ENCODE measurements around the gene MSRB3.
"Not testable (repeated sequence)": the region's sequence is repeated elsewhere in the genome, so short reads cannot be mapped to it uniquely, and the experiment has no call there.

The MSRB3 gene

GRCh38 chr12:65287426-65287825 lies 8.9 kb downstream of the MSRB3 start:
- no peak for DNase-seq (ENCODE audit: low read depth)

- DNase-seq (ENCODE audit: low read depth): no peak
Observed at GRCh38 chr12:65292241-65292640, 13.8 kb downstream of the MSRB3 start.

GRCh38 chr12:65293735-65294134 lies 15.3 kb downstream of the MSRB3 start:
- no peak for DNase-seq (ENCODE audit: low read depth)

- DNase-seq (ENCODE audit: low read depth): no peak
Observed at GRCh38 chr12:65294641-65295262, 16.3 kb downstream of the MSRB3 start.

- no peak for DNase-seq (ENCODE audit: low read depth)
Observed at GRCh38 chr12:65296508-65297265, 18.2 kb downstream of the MSRB3 start.

GRCh38 chr12:65300097-65300496 lies 21.6 kb downstream of the MSRB3 start:
- no peak for DNase-seq (ENCODE audit: low read depth)

- no peak for DNase-seq (ENCODE audit: low read depth)
Observed at GRCh38 chr12:65300679-65301349, 22.3 kb downstream of the MSRB3 start.

- no peak for DNase-seq (ENCODE audit: low read depth)
Observed at GRCh38 chr12:65302891-65303290, 24.4 kb downstream of the MSRB3 start.

- no peak for DNase-seq (ENCODE audit: low read depth)
Observed at GRCh38 chr12:65305346-65305950, 27.0 kb downstream of the MSRB3 start.

GRCh38 chr12:65306366-65307168 lies 28.1 kb downstream of the MSRB3 start:
- no peak for DNase-seq (ENCODE audit: low read depth)

- no peak for DNase-seq (ENCODE audit: low read depth)
Observed at GRCh38 chr12:65307169-65307501, 28.7 kb downstream of the MSRB3 start.

GRCh38 chr12:65308006-65308405 lies 29.5 kb downstream of the MSRB3 start:
- no peak for DNase-seq (ENCODE audit: low read depth)

GRCh38 chr12:65308601-65309071 lies 30.2 kb downstream of the MSRB3 start:
- no peak for DNase-seq (ENCODE audit: low read depth)

GRCh38 chr12:65311260-65311659 lies 32.8 kb downstream of the MSRB3 start:
- DNase-seq (ENCODE audit: low read depth): no peak

GRCh38 chr12:65313719-65314317 lies 35.3 kb downstream of the MSRB3 start:
- DNase-seq (ENCODE audit: low read depth): no peak

GRCh38 chr12:65315238-65315637 lies 36.8 kb downstream of the MSRB3 start:
- DNase-seq (ENCODE audit: low read depth): not testable (repeated sequence)

GRCh38 chr12:65318186-65318685 lies 39.8 kb downstream of the MSRB3 start:
- DNase-seq (ENCODE audit: low read depth): no peak

GRCh38 chr12:65319688-65320200 lies 41.3 kb downstream of the MSRB3 start:
- no peak for DNase-seq (ENCODE audit: low read depth)

GRCh38 chr12:65323070-65323469 lies 44.6 kb downstream of the MSRB3 start:
- no peak for DNase-seq (ENCODE audit: low read depth)

GRCh38 chr12:65324056-65324455 lies 45.6 kb downstream of the MSRB3 start:
- DNase-seq (ENCODE audit: low read depth): no peak

GRCh38 chr12:65324551-65324950 lies 46.1 kb downstream of the MSRB3 start:
- peak; percentile 62 for DNase-seq (ENCODE audit: low read depth)
